HG02642 (cell line): ENCODE results near the gene BNIPL.

ENCODE experiments used
- ATAC-seq: cut with Tn5 transposase; IDR thresholded peaks from one replicate; pipeline ENCODE4 v1.9.1; 2021; ENCODE audit warnings: mild to moderate bottlenecking; ENCODE audit not compliant: unreplicated experiment, poor library complexity

BNIPL gene

DNA sequence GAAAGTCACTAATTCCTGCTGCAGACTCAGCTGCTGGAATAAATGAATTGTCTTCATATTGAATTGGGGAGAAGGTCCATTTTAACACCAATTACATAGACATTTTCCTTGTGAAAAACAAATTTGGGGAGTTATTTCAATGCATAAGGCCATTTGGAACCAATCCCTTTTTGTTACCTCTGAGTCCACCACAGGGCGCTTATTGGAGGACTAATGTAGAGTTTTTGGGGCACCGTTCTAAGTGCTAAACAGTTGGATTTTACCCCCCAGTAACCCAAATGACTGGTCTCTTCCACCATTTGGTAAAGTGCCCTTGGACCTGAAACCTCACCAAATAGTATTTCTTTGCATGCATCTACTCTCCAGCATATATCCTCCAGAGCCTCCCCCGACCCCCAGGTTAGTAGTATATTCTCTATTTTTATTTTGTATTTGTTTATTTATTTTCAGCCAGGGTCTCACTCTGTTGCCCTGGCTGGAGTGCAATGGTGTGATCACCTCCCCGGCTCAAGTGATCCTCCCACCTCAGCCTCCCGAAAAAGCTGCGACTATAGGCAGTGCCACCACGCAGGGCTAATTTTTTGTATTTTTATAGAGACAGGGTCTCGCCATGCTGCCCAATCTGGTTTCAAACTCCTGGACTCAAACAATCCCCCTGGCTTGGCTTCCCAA, 26.6 kb upstream of the BNIPL start:
- no peak for ATAC-seq

DNA sequence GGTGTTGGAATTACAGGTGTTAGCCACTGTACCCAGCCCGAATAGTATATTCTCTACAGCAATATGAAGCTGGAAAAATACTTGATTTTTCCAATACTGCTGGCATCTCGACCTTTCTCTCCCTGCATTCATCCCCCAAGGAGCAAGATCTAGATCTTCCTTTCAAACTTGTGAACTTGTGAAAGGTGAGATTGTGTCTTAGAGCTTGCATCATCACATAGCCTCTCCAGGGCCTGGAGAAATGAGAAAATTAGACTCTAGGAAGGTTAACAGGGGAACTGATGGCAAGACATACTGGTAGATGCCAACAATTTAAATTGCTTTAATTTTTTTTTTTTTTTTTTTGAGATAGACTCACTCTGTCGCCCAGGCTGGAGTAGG, 26.1 kb upstream of the BNIPL start:
- no peak for ATAC-seq

DNA sequence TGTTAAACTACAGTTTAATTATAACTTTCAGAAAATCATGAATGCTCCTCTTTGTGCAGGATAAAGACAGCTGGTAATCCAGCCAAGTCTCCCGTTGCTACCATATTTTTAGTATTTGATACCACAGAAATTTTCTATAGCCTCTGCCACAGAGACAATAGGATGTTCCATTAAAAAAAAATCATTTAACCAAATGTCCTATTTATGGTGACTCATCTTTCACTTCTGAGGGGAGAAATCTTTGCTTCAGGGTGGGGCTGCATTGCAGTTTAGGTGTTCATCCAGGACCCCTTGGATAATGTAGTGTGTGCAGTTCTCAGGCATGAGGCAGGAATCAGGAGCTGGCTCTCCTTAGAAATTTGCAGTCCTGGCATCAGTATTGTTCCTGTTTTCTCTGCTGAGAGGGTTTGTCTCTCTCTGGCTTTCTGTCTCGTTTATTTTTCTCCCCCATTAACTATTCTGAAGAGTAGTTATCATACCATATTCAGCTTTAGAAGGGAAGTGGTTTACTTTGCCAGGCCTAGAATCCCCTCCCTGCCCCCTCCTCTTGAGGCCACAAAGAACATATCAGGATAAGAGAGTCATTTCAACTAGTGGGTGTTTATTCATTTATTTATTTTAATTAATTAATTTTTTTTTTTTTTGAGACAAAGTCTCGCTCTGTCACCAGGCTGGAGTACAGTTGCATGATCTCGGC, 25.1 kb upstream of the BNIPL start:
- no peak for ATAC-seq

GRCh38 chr1:151012684-151013471, 23.5 kb upstream of the BNIPL start:
- no peak for ATAC-seq

DNA sequence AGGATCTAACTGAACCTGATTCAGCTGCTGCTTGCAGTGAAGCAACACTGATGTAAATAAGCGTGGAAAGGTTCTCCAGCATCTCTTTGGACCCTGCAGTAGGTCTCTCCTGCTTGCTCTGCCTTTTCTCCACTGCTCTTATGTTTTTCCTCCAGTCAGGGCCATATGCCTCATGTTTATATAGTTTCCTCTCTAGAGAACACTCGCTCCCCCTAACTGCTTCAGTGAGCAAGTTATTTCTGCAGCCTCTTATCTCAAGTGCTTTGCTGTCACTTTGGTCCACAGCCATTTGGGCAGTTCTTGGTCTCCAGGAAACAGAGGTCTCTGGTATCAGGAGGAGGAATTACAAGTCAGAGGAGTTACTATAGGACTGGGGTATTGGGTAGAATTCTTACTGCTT, 22.9 kb upstream of the BNIPL start:
- no peak for ATAC-seq

DNA sequence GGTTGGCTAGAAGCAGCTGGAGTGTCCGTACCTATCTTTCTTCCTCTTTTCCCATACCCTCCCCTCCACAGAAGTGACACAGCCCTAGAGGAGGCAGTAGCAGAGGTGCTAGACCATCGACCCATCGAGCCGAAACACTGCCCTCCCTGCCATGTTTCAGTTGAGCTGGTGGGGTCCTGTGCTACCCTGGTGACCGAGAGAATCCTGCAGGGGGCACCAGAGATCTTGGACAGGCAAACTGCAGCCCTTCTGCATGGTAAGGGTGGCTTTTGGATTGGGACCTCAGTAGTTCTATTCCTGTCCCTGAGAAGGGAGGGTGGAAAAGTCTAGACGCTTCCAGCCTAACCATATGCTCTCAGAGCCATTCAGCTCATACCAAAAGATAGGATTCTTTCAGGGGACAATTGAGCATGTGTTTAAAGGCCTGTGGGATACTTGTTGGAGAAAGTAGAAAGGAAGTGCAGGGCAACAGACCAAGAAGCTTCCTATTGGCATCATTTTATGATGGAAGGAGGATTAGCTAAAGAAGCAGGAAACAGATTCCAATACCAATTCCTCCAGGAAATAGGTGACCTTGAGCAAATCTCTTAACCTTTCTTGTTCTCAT, 11.7 kb upstream of the BNIPL start:
- ATAC-seq = peak; percentile 64

- ATAC-seq = no peak
Observed at GRCh38 chr1:151026460-151026859, 9.9 kb upstream of the BNIPL start.

GRCh38 chr1:151032164-151032563, 4.2 kb upstream of the BNIPL start:
- no peak for ATAC-seq

GRCh38 chr1:151035167-151035566, 1.2 kb upstream of the BNIPL start:
- ATAC-seq = no peak

- no peak for ATAC-seq
Observed at GRCh38 chr1:151037032-151037431, 646 bp downstream of the BNIPL start.

GRCh38 chr1:151039521-151039920, 3.1 kb downstream of the BNIPL start:
- no peak for ATAC-seq

- no peak for ATAC-seq
Observed at GRCh38 chr1:151043163-151043562, 6.8 kb downstream of the BNIPL start.

- ATAC-seq = peak; percentile 65
Observed at GRCh38 chr1:151047591-151047924, 11.2 kb downstream of the BNIPL start, which contains the start of gene C1orf56. TSS of gene C1orf56 (plus strand) at chr1:151047751. CDS start at chr1:151047848, 97 bp downstream.

GRCh38 chr1:151047925-151048644, 11.7 kb downstream of the BNIPL start:
- peak; percentile 57 for ATAC-seq

DNA sequence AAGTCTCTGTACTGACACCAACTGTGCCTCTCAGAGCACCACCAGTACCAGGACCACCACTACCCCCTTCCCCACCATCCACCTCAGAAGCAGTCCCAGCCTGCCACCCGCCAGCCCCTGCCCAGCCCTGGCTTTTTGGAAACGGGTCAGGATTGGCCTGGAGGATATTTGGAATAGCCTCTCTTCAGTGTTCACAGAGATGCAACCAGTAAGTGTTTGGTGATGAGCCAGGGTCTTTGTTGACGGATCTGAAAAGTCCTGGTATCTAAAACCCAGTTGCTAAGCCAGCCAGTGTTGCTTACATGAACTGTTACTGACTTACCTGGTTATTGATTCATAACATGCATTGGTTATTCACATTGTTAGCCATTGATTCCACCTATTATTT, 12.3 kb downstream of the BNIPL start:
- ATAC-seq = no peak

DNA sequence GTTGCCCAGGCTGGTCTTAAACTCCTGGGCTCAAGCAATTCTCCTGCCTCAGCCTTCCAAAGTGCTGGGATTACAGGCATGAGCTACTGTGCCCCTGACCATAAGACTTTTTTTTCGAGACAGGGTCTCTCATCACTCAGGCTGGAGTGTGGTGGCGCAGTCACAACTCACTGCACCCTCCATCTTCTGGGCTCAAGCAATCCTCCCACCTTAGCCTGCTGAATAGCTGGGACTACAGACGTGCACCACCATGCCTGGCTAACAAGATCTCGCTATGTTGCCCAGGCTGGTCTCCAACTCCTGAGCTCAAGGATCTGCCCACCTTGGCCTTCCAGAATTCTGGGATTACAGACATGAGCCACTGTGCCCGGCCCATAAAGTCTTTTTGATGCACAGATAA, 13.1 kb downstream of the BNIPL start:
- ATAC-seq = no peak

- ATAC-seq = no peak
Observed at GRCh38 chr1:151050051-151050688, 13.8 kb downstream of the BNIPL start.

DNA sequence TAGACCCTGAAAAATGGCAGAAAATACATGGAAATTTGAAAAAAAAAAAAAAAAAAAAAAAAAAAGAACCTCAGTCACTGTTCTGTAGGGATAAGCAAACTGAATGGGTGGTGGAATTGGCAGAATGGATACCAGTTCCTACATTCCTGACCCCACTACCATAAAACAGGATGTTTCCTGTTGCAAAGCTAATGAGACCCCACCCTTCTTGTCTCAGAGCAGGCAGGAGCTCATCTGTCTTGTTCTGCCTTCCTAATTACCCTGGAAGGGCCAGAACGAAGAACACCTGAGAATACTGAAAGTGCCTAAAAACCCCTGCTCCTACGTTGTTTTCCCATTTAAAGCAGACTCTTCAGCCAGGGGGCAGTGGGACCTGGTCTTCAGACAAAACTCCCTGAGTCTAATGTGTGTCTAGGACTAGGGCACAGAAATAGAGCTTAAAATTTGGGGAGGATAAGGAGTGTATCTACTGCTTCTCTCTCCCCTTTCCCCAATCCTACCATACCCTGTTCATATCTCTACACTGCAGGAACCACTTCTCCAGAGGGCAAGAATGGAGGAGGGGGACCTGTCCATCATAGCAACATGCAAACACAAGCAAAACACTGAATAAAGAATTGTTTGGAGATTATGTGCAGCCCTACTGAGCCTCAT, 15.1 kb downstream of the BNIPL start:
- no peak for ATAC-seq

DNA sequence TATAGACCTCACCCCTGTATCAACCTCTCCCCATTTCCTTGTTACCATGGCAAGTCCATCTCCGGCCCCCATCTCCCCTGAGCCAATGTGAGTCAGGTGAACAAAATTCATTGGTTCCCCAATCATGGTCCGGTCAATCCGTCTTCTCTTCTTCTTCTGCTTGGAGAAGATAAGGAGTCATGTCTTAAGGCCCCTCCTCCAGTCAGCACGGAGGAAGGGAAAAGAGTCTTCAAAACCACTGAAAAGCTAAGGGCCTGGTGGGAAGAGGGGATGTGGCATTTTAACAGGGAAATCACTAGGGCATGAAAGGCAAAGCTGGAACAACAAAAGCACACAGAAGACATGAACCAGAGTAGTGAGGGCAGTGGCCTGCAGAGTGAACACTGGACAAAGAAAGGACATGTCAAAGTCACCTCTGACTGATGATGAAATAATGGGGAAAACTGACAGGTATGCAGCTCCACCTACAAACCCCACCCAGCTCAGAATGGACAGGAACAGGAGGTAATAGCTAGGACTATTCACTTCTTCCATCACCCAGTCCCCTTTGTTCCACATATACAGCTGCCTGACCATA, 18.7 kb downstream of the BNIPL start:
- no peak for ATAC-seq
